GM19351 (cell line): ENCODE data around the gene INTS11.

Source experiments
- ATAC-seq: cut with Tn5 transposase; IDR thresholded peaks from one replicate; pipeline ENCODE4 v1.9.1; 2021; ENCODE audit warnings: mild to moderate bottlenecking, moderate library complexity; ENCODE audit not compliant: unreplicated experiment

Gene INTS11

GRCh38 chr1:1272341-1273208 is 51.9 kb downstream of the INTS11 start:
- no peak for ATAC-seq

GRCh38 chr1:1270813-1271212 is 53.6 kb downstream of the INTS11 start:
- ATAC-seq: no peak

- no peak for ATAC-seq
Observed at GRCh38 chr1:1268284-1268682, 56.2 kb downstream of the INTS11 start.

- ATAC-seq: no peak
Observed at GRCh38 chr1:1267488-1268283, 56.8 kb downstream of the INTS11 start.

- no peak for ATAC-seq
Observed at GRCh38 chr1:1264868-1265272, 59.6 kb downstream of the INTS11 start.

GRCh38 chr1:1264026-1264425 is 60.4 kb downstream of the INTS11 start:
- ATAC-seq: no peak

GRCh38 chr1:1262758-1263157 is 61.7 kb downstream of the INTS11 start:
- no peak for ATAC-seq

- ATAC-seq: no peak
Observed at GRCh38 chr1:1262071-1262470, 62.4 kb downstream of the INTS11 start.
